ENCODE results near the gene ARHGAP6.

DNA sequence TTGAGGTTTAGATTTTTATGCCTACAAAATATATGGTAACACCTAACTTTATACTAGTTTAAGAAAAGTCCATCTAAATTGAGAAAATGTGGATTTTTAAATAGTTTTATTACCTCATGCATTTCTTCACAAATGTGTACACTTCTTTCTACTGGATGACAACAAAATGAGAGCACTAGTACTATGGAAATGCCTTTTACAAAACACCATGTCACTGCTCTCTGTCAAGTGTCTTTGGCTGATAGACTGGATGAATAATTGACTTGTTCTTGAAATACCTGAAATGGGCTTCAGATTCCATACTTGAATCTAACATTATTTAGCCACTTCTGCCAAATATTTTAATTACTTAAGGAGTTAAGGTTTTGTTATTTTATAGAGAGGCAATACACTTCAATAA is 323.0 kb downstream of the ARHGAP6 start:
- TF ChIP-seq, protein P1, sequence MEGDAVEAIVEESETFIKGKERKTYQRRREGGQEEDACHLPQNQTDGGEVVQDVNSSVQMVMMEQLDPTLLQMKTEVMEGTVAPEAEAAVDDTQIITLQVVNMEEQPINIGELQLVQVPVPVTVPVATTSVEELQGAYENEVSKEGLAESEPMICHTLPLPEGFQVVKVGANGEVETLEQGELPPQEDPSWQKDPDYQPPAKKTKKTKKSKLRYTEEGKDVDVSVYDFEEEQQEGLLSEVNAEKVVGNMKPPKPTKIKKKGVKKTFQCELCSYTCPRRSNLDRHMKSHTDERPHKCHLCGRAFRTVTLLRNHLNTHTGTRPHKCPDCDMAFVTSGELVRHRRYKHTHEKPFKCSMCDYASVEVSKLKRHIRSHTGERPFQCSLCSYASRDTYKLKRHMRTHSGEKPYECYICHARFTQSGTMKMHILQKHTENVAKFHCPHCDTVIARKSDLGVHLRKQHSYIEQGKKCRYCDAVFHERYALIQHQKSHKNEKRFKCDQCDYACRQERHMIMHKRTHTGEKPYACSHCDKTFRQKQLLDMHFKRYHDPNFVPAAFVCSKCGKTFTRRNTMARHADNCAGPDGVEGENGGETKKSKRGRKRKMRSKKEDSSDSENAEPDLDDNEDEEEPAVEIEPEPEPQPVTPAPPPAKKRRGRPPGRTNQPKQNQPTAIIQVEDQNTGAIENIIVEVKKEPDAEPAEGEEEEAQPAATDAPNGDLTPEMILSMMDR (IDR thresholded peaks at IDR 0.05) = no peak
- no peak for TF ChIP-seq POLR2AphosphoS5 (IDR thresholded peaks at IDR 0.05)
- TF ChIP-seq POLR2A (IDR thresholded peaks at IDR 0.05) = no peak
- no peak for TF ChIP-seq EP300 (IDR thresholded peaks at IDR 0.05)
